ENCODE data around the gene STX5. TPM values are rescaled to one million over a fixed set of nuclear protein-coding genes. Genes with fewer than 3 reads are reported as not detected.
"Not testable (repeated sequence)": the region's sequence is repeated elsewhere in the genome, so short reads cannot be mapped to it uniquely, and the experiment has no call there.

STX5 gene
- total RNA-seq, 2 experiments from 2014 or later = 30.6 to 41.0 TPM

- Histone ChIP-seq H3K27ac (ENCODE audit: low read depth, low read length, poor library complexity, severe bottlenecking) (no peak overlapping the region), H3K4me1 (ENCODE audit: insufficient read depth, low read length, poor library complexity, severe bottlenecking) (peaks cover 19% of the 10 kb centered on the region), H2AFZ (ENCODE audit: low read length) (0 out of 2 replicates have a peak overlapping the region, but pooled peaks have one; percentile 37), H3K36me3 (ENCODE audit: insufficient read depth, low read length) (peaks cover 4% of the 10 kb centered on the region; the same call in 1 of the 2 replicates), H3K9me2 (ENCODE audit: insufficient read depth, low read length) (no peaks in the 10 kb centered on the region), H3K4me3 (ENCODE audit: low read depth, low read length, poor library complexity, severe bottlenecking) (no peak overlapping the region), H3K79me2 (ENCODE audit: insufficient read depth, low read depth, low read length) (peaks cover 9% of the 10 kb centered on the region), H3K4me2 (ENCODE audit: low read length) (no peak overlapping the region), H4K20me1 (ENCODE audit: insufficient read depth, low read length) (no peaks in the 10 kb centered on the region), H3K9me3 (ENCODE audit: low read length) (no peaks in the 10 kb centered on the region)
- CTCF ChIA-PET (ENCODE audit: unreplicated experiment) = interaction anchor here (0.6 kb wide), 1 partner anchor 12 kb away, joined by 8 read pairs; the partner anchor contains the start of gene STX5
- intact Hi-C loops (cut with micrococcal nuclease; ENCODE audit: unreplicated experiment) = loop anchor here (5.0 kb wide), 1 partner anchor 116 kb away; the partner anchor contains the start of genes HNRNPUL2 and TTC9C
- BruUV-seq (replicated peaks) = no TSS peak
- TF ChIP-seq EZH2phosphoT487 (IDR thresholded peaks at IDR 0.05; ENCODE audit: borderline replicate concordance, low read depth, low read length) = no peak
- TF ChIP-seq, protein P1, sequence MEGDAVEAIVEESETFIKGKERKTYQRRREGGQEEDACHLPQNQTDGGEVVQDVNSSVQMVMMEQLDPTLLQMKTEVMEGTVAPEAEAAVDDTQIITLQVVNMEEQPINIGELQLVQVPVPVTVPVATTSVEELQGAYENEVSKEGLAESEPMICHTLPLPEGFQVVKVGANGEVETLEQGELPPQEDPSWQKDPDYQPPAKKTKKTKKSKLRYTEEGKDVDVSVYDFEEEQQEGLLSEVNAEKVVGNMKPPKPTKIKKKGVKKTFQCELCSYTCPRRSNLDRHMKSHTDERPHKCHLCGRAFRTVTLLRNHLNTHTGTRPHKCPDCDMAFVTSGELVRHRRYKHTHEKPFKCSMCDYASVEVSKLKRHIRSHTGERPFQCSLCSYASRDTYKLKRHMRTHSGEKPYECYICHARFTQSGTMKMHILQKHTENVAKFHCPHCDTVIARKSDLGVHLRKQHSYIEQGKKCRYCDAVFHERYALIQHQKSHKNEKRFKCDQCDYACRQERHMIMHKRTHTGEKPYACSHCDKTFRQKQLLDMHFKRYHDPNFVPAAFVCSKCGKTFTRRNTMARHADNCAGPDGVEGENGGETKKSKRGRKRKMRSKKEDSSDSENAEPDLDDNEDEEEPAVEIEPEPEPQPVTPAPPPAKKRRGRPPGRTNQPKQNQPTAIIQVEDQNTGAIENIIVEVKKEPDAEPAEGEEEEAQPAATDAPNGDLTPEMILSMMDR (conservative IDR thresholded peaks at IDR 0.05; ENCODE audit: low read length) = no peak
- no peak for DNase-seq (ENCODE audit: low spot score)
- POLR2A ChIA-PET = interaction anchor here (5.3 kb wide), 1 partner anchor 12 kb away, joined by 45 read pairs; no protein-coding TSS in a partner anchor
Observed at GRCh38 chr11:62843466-62843865, 11.6 kb upstream of the STX5 start.

DNA sequence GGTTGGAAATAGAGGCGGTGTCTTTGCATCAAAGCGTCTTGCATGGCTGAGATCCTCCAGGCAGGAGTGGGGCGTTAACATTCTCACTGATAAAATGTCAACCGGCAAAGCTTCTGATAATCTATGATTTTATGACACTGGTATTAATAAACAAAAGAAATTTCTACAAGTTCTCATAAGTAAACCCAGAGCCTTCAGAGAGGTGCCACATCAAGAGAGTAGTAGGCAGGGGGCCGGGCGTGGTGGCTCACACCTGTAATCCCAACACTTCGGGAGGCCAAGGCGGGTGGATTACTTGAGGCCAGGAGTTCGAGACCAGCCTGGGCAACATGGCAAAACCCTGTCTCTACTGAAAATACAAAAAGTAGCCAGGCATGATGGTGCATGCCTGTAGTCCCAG, 11.0 kb upstream of the STX5 start:
- Histone ChIP-seq H3K4me2 (ENCODE audit: low read length) (peak overlapping the region; percentile 97), H2AFZ (ENCODE audit: low read length) (peak overlapping the region; percentile 81; the same call in 1 of the 2 replicates), H3K79me2 (ENCODE audit: insufficient read depth, low read depth, low read length) (peaks cover 15% of the 10 kb centered on the region), H3K4me1 (ENCODE audit: insufficient read depth, low read length, poor library complexity, severe bottlenecking) (peaks cover 24% of the 10 kb centered on the region), H3K4me3 (ENCODE audit: low read depth, low read length, poor library complexity, severe bottlenecking) (peak overlapping the region; percentile 63), H3K27ac (ENCODE audit: low read depth, low read length, poor library complexity, severe bottlenecking) (peak overlapping the region; percentile 90)
- ChIA-PET CTCF (ENCODE audit: unreplicated experiment) (interaction anchor here (0.6 to 1.0 kb wide), 2 partner anchors 11 kb away, joined by 3 to 8 read pairs; partner anchors contain the start of gene STX5), POLR2A (interaction anchor here (0.6 to 5.3 kb wide), 5 partner anchors 9 to 169 kb away, joined by 3 to 45 read pairs (median 4); partner anchors contain the start of gene SLC3A2)
- H3K9me3 ChIP-seq (ENCODE audit: low read length); H3K9me2 ChIP-seq (ENCODE audit: insufficient read depth, low read length); DNase-seq (ENCODE audit: low spot score); BruUV-seq (replicated peaks); H4K20me1 ChIP-seq (ENCODE audit: insufficient read depth, low read length); H3K36me3 ChIP-seq (ENCODE audit: insufficient read depth, low read length): not testable (repeated sequence)
- intact Hi-C loops (cut with micrococcal nuclease; ENCODE audit: unreplicated experiment) = loop anchor here (5.0 kb wide), 1 partner anchor 116 kb away; the partner anchor contains the start of genes HNRNPUL2 and TTC9C

DNA sequence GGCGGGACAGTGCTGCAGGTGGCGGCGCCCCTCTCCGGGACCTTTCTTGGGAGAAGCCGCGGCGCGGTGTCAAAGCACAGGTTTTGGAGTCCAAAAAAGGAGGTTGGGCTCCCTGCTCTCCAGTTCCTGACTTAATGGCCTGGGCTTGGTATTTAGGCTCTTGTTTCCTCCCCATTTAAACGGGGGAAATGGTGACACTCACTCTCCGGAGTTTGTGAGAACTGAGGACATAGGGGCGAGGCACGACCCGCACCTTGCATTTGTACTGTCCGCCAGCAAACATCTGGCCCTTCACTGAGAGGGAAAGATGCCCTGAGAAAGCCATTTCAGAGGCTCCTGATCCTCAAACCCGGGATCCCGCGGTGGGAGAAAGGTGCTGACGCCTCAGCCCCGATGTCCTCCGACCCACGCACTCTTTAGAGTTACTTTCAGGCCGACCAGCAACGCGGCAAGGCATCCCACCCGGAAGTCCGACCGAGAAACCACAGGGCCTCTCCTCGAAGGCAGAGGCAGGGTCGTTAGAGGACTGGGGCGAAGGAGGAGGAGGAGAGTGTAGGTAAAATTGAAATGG, 10.4 kb upstream of the STX5 start:
- Histone ChIP-seq H3K79me2 (ENCODE audit: insufficient read depth, low read depth, low read length) (peaks cover 22% of the 10 kb centered on the region), H3K9me2 (ENCODE audit: insufficient read depth, low read length) (no peaks in the 10 kb centered on the region), H2AFZ (ENCODE audit: low read length) (peak overlapping the region; percentile 81), H3K27ac (ENCODE audit: low read depth, low read length, poor library complexity, severe bottlenecking) (peak overlapping the region; percentile 90), H3K36me3 (ENCODE audit: insufficient read depth, low read length) (peaks cover 13% of the 10 kb centered on the region; the same call in 1 of the 2 replicates), H3K4me1 (ENCODE audit: insufficient read depth, low read length, poor library complexity, severe bottlenecking) (peaks cover 29% of the 10 kb centered on the region), H4K20me1 (ENCODE audit: insufficient read depth, low read length) (no peaks in the 10 kb centered on the region; the same call in 1 of the 2 replicates), H3K4me3 (ENCODE audit: low read depth, low read length, poor library complexity, severe bottlenecking) (peak overlapping the region; percentile 63), H3K4me2 (ENCODE audit: low read length) (peak overlapping the region; percentile 97), H3K9me3 (ENCODE audit: low read length) (no peaks in the 10 kb centered on the region)
- ChIA-PET CTCF (ENCODE audit: unreplicated experiment) (interaction anchor here (1.0 kb wide), 1 partner anchor 12 kb away, joined by 3 read pairs; no protein-coding TSS in a partner anchor), POLR2A (interaction anchor here (0.6 to 5.3 kb wide), 10 partner anchors 9 to 169 kb away, joined by 3 to 70 read pairs (median 6); partner anchors contain the start of genes SLC3A2 and TTC9C)
- intact Hi-C loops (cut with micrococcal nuclease; ENCODE audit: unreplicated experiment) = loop anchor here (5.0 kb wide), 1 partner anchor 115 kb away; the partner anchor contains the start of genes HNRNPUL2 and TTC9C
- TSS peak; percentile 93 for BruUV-seq (replicated peaks)
- TF ChIP-seq, protein P1 (conservative IDR thresholded peaks at IDR 0.05; ENCODE audit: low read length) = no peak
- no peak for TF ChIP-seq EZH2phosphoT487 (IDR thresholded peaks at IDR 0.05; ENCODE audit: borderline replicate concordance, low read depth, low read length)
- peak; percentile 63 for DNase-seq (ENCODE audit: low spot score)

Measured in OCI-LY7 (cell line).